Measurements from ENCODE around the gene POGZ.
"Not testable (repeated sequence)": the region's sequence is repeated elsewhere in the genome, so short reads cannot be mapped to it uniquely, and the experiment has no call there.

POGZ gene

DNA sequence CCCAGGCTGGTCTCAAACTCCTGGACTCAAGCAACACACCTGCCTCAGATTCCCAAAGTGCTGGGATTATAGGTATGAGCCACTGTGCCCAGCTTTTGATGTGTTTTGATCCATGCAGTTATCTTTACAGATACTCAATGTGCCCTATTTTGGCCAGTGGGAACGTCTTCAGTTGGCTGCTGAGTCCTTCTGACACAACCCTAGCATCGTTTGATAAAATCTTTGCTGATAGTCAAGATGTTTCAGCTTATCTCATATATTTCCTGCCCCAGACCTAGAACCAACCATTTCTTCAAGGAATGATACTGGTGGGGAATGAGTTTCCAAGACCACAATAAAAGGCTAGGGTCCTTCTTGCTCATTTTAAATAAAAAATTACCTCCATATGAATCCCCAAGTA is 11.6 kb downstream of the POGZ start:
- Histone ChIP-seq H3K4me3 (ENCODE audit: low read length in 2 of 2) (no peak overlapping the region), H3K36me3 (ENCODE audit: control insufficient read depth in 2 of 2, insufficient read depth in 2 of 2, low read length in 2 of 2) (no peaks in the 10 kb centered on the region), H3K27me3 (ENCODE audit: control insufficient read depth in 1 of 2, insufficient read depth in 2 of 2, low read length in 2 of 2) (no peaks in the 10 kb centered on the region), H3K9ac (ENCODE audit: low read length in 2 of 2) (no peak overlapping the region), H3K27ac (ENCODE audit: low read length) (no peak overlapping the region), H3K4me1 (ENCODE audit: control insufficient read depth, insufficient read depth, low read length) (peaks cover 3% of the 10 kb centered on the region), H3K9me3 (ENCODE audit: control insufficient read depth in 2 of 2, low read length in 2 of 2) (no peaks in the 10 kb centered on the region)

- Histone ChIP-seq H3K27me3 (ENCODE audit: control insufficient read depth in 1 of 2, insufficient read depth in 2 of 2, low read length in 2 of 2) (no peaks in the 10 kb centered on the region), H3K9me3 (ENCODE audit: control insufficient read depth in 2 of 2, low read length in 2 of 2) (no peaks in the 10 kb centered on the region), H3K4me1 (ENCODE audit: control insufficient read depth, insufficient read depth, low read length) (peaks cover 7% of the 10 kb centered on the region), H3K9ac (ENCODE audit: low read length in 2 of 2) (no peak overlapping the region), H3K36me3 (ENCODE audit: control insufficient read depth in 2 of 2, insufficient read depth in 2 of 2, low read length in 2 of 2) (peaks cover 7 to 13% of the 10 kb centered on the region in 2 donors), H3K27ac (ENCODE audit: low read length) (no peak overlapping the region), H3K4me3 (ENCODE audit: low read length in 2 of 2) (no peak overlapping the region)
These were observed 14.5 kb downstream of the POGZ start for GRCh38 chr1:151444783-151445177.

- H3K4me1 ChIP-seq (ENCODE audit: control insufficient read depth, insufficient read depth, low read length) = peaks cover 7% of the 10 kb centered on the region
- H3K9ac ChIP-seq (ENCODE audit: low read length in 2 of 2) = no peak overlapping the region
- H3K27ac ChIP-seq (ENCODE audit: low read length) = no peak overlapping the region
- no peaks in the 10 kb centered on the region for H3K9me3 ChIP-seq (ENCODE audit: control insufficient read depth in 2 of 2, low read length in 2 of 2)
- H3K36me3 ChIP-seq (ENCODE audit: control insufficient read depth in 2 of 2, insufficient read depth in 2 of 2, low read length in 2 of 2) = peaks cover 9 to 13% of the 10 kb centered on the region in 2 donors
- H3K27me3 ChIP-seq (ENCODE audit: control insufficient read depth in 1 of 2, insufficient read depth in 2 of 2, low read length in 2 of 2) = no peaks in the 10 kb centered on the region
- H3K4me3 ChIP-seq (ENCODE audit: low read length in 2 of 2) = no peak overlapping the region
These were observed 15.2 kb downstream of the POGZ start for GRCh38 chr1:151443846-151444782.

DNA sequence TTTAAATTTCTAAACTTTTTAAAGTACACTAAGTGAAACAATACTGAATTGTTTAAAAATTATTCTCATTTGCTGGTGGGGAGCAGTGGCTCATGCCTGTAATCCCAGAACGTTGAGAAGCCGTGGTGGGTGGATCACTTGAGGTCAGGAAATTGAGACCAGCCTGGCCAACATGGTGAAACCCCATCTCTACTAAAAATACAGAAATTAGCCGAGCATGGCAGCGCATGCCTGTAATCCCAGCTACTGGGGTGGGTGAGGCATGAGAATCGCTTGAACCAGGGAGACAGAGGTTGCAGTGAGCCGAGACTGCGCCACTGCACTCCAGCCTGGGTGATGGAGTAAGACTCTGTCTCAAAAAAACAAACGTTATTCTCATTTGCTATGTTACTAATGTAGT is 21.9 kb downstream of the POGZ start:
- not testable (repeated sequence) for H3K4me1 ChIP-seq (ENCODE audit: control insufficient read depth, insufficient read depth, low read length); H3K27ac ChIP-seq (ENCODE audit: low read length); H3K9ac ChIP-seq (ENCODE audit: low read length in 2 of 2); H3K4me3 ChIP-seq (ENCODE audit: low read length in 2 of 2); H3K27me3 ChIP-seq (ENCODE audit: control insufficient read depth in 1 of 2, insufficient read depth in 2 of 2, low read length in 2 of 2); H3K9me3 ChIP-seq (ENCODE audit: control insufficient read depth in 2 of 2, low read length in 2 of 2)
- peaks cover 13 to 18% of the 10 kb centered on the region in 2 donors for H3K36me3 ChIP-seq (ENCODE audit: control insufficient read depth in 2 of 2, insufficient read depth in 2 of 2, low read length in 2 of 2)

DNA sequence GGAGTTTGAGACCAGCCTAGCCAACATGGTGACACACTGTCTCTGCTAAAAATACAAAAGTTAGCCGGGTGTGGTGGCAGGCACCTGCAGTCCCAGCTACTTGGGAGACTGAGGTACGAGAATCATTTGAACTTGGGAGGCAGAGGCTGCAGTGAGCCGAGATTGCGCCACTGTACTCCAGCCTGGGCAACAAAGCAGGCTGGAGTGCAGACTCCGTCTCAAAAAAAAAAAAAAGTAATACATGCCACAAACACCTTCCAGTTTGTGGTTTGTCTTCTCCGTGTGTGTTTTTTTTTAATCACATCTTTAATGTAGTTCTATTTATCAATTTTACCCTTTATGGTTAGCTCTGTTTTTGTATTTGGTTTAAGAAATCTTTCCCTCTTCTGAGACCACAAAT is 22.3 kb downstream of the POGZ start:
- Histone ChIP-seq H3K36me3 (ENCODE audit: control insufficient read depth in 2 of 2, insufficient read depth in 2 of 2, low read length in 2 of 2) (peaks cover 13 to 18% of the 10 kb centered on the region in 2 donors), H3K27ac (ENCODE audit: low read length) (no peak overlapping the region), H3K27me3 (ENCODE audit: control insufficient read depth in 1 of 2, insufficient read depth in 2 of 2, low read length in 2 of 2) (no peaks in the 10 kb centered on the region), H3K4me1 (ENCODE audit: control insufficient read depth, insufficient read depth, low read length) (peaks cover 8% of the 10 kb centered on the region), H3K9ac (ENCODE audit: low read length in 2 of 2) (no peak overlapping the region), H3K4me3 (ENCODE audit: low read length in 2 of 2) (no peak overlapping the region), H3K9me3 (ENCODE audit: control insufficient read depth in 2 of 2, low read length in 2 of 2) (no peaks in the 10 kb centered on the region)

DNA sequence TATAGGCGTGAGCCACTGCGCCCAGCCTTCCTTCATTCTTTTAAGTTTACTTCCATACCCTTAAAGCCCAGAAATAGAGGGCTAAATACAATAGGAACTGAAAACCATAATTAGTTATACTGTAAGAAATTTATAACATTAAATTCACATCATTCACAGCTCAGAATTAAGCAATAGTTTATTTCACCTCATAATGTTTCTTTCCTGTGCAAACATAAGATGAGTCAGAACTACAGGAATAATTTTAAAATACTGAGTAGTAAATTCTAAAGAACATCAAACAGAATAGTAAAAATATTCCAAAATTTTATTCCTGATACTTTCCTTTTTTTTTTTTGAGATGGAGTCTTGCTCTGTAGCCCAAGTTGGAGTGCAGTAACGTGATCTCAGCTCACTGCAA is 24.1 kb downstream of the POGZ start:
- H3K36me3 ChIP-seq (ENCODE audit: control insufficient read depth in 2 of 2, insufficient read depth in 2 of 2, low read length in 2 of 2) = peaks cover 5 to 15% of the 10 kb centered on the region in 2 donors
- no peak overlapping the region for H3K9ac ChIP-seq (ENCODE audit: low read length in 2 of 2)
- H3K4me3 ChIP-seq (ENCODE audit: low read length in 2 of 2) = no peak overlapping the region
- no peak overlapping the region for H3K27ac ChIP-seq (ENCODE audit: low read length)
- peaks cover 4% of the 10 kb centered on the region for H3K4me1 ChIP-seq (ENCODE audit: control insufficient read depth, insufficient read depth, low read length)
- H3K9me3 ChIP-seq (ENCODE audit: control insufficient read depth in 2 of 2, low read length in 2 of 2) = no peaks in the 10 kb centered on the region
- no peaks in the 10 kb centered on the region for H3K27me3 ChIP-seq (ENCODE audit: control insufficient read depth in 1 of 2, insufficient read depth in 2 of 2, low read length in 2 of 2)

DNA sequence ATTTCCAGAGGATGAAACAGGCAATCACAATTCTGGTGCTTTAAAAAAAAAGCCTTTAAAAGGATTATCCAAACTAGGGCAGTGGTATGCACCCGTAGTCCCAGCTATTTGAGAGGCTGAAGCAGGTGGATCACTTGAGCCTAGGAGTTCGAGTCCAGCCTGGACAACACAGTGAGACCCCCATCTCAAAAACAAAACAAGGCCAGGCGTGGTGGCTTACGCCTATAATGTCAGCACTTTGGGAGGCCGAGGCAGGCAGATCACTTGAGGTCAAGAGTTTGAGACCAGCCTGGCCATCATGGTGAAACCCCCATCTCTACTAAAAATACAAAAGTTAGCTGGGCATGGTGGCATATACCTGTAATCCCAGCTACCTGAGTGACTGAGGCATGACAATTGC is 25.5 kb downstream of the POGZ start:
- not testable (repeated sequence) for H3K9ac ChIP-seq (ENCODE audit: low read length in 2 of 2); H3K27ac ChIP-seq (ENCODE audit: low read length); H3K4me1 ChIP-seq (ENCODE audit: control insufficient read depth, insufficient read depth, low read length); H3K27me3 ChIP-seq (ENCODE audit: control insufficient read depth in 1 of 2, insufficient read depth in 2 of 2, low read length in 2 of 2); H3K9me3 ChIP-seq (ENCODE audit: control insufficient read depth in 2 of 2, low read length in 2 of 2); H3K4me3 ChIP-seq (ENCODE audit: low read length in 2 of 2)
- peaks cover 12 to 20% of the 10 kb centered on the region in 2 donors for H3K36me3 ChIP-seq (ENCODE audit: control insufficient read depth in 2 of 2, insufficient read depth in 2 of 2, low read length in 2 of 2)

GRCh38 chr1:151428068-151428467 is 31.2 kb downstream of the POGZ start:
- peaks cover 41 to 54% of the 10 kb centered on the region in 2 donors for H3K36me3 ChIP-seq (ENCODE audit: control insufficient read depth in 2 of 2, insufficient read depth in 2 of 2, low read length in 2 of 2)
- H3K27ac ChIP-seq (ENCODE audit: low read length) = no peak overlapping the region
- H3K27me3 ChIP-seq (ENCODE audit: control insufficient read depth in 1 of 2, insufficient read depth in 2 of 2, low read length in 2 of 2) = no peaks in the 10 kb centered on the region
- no peak overlapping the region for H3K4me3 ChIP-seq (ENCODE audit: low read length in 2 of 2)
- H3K9me3 ChIP-seq (ENCODE audit: control insufficient read depth in 2 of 2, low read length in 2 of 2) = no peaks in the 10 kb centered on the region
- no peak overlapping the region for H3K9ac ChIP-seq (ENCODE audit: low read length in 2 of 2)
- no peaks in the 10 kb centered on the region for H3K4me1 ChIP-seq (ENCODE audit: control insufficient read depth, insufficient read depth, low read length)

DNA sequence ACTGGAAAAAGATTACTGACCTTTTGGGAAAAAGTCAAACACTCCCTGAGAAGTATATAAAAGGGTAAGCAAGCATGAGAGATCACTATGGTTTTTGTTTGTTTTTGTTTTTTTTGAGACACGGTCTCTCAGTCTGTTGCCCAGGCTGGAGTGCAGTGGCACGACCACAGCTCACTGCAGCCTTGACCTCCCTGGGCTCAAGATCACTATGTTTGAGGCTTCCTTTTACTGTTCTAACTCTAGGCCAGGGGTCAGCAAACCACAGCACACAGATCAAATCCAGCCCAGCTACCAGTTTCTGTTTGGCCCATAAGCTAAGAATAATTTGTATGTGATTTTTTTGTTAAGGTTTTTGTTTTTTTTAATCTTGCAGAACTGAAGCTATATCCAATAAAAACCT is 34.2 kb downstream of the POGZ start:
- H3K27me3 ChIP-seq (ENCODE audit: control insufficient read depth in 1 of 2, insufficient read depth in 2 of 2, low read length in 2 of 2) = no peaks in the 10 kb centered on the region
- H3K4me1 ChIP-seq (ENCODE audit: control insufficient read depth, insufficient read depth, low read length) = no peaks in the 10 kb centered on the region
- H3K27ac ChIP-seq (ENCODE audit: low read length) = no peak overlapping the region
- H3K9ac ChIP-seq (ENCODE audit: low read length in 2 of 2) = no peak overlapping the region
- H3K36me3 ChIP-seq (ENCODE audit: control insufficient read depth in 2 of 2, insufficient read depth in 2 of 2, low read length in 2 of 2) = peaks cover 52 to 64% of the 10 kb centered on the region in 2 donors
- no peaks in the 10 kb centered on the region for H3K9me3 ChIP-seq (ENCODE audit: control insufficient read depth in 2 of 2, low read length in 2 of 2)
- H3K4me3 ChIP-seq (ENCODE audit: low read length in 2 of 2) = no peak overlapping the region

- Histone ChIP-seq H3K27ac (ENCODE audit: low read length) (no peak overlapping the region), H3K27me3 (ENCODE audit: control insufficient read depth in 1 of 2, insufficient read depth in 2 of 2, low read length in 2 of 2) (no peaks in the 10 kb centered on the region), H3K9me3 (ENCODE audit: control insufficient read depth in 2 of 2, low read length in 2 of 2) (no peaks in the 10 kb centered on the region), H3K9ac (ENCODE audit: low read length in 2 of 2) (no peak overlapping the region), H3K4me3 (ENCODE audit: low read length in 2 of 2) (no peak overlapping the region), H3K4me1 (ENCODE audit: control insufficient read depth, insufficient read depth, low read length) (no peaks in the 10 kb centered on the region), H3K36me3 (ENCODE audit: control insufficient read depth in 2 of 2, insufficient read depth in 2 of 2, low read length in 2 of 2) (peaks cover 45 to 53% of the 10 kb centered on the region in 2 donors)
These were observed 39.5 kb downstream of the POGZ start for GRCh38 chr1:151419819-151420218.

DNA sequence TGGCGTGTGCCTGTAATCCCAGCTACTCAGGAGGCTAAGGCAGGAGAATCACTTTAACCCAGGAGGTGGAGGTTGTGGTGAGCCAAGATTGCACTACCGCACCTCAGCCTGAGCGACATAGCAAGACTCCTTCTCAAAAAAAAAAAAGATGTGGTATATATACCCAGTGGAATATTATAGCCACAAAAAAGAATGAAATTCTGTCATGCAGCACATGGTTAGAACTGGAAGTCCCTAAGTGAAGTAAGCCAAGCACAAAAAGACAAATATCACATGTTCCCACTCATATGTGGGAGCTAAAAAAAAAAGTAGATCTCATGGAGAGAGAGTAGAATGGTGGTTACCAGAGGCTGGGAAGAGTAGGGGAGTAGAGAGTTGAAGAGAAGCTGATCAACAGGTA is 41.2 kb downstream of the POGZ start:
- Histone ChIP-seq H3K4me1 (ENCODE audit: control insufficient read depth, insufficient read depth, low read length) (no peaks in the 10 kb centered on the region), H3K36me3 (ENCODE audit: control insufficient read depth in 2 of 2, insufficient read depth in 2 of 2, low read length in 2 of 2) (peaks cover 39 to 41% of the 10 kb centered on the region in 2 donors), H3K27me3 (ENCODE audit: control insufficient read depth in 1 of 2, insufficient read depth in 2 of 2, low read length in 2 of 2) (no peaks in the 10 kb centered on the region), H3K27ac (ENCODE audit: low read length) (no peak overlapping the region), H3K4me3 (ENCODE audit: low read length in 2 of 2) (no peak overlapping the region), H3K9ac (ENCODE audit: low read length in 2 of 2) (no peak overlapping the region), H3K9me3 (ENCODE audit: control insufficient read depth in 2 of 2, low read length in 2 of 2) (no peaks in the 10 kb centered on the region)
